ENCODE data around the gene CD80. TPM values are rescaled to one million over a fixed set of nuclear protein-coding genes. Genes with fewer than 3 reads are reported as not detected.

The CD80 gene
- total and polyA plus RNA-seq, 2 of the 8 experiments (the other 6 are each of a cell fraction or from before 2014, with no cell fraction given): 0.11 TPM; not detected in 1

DNA sequence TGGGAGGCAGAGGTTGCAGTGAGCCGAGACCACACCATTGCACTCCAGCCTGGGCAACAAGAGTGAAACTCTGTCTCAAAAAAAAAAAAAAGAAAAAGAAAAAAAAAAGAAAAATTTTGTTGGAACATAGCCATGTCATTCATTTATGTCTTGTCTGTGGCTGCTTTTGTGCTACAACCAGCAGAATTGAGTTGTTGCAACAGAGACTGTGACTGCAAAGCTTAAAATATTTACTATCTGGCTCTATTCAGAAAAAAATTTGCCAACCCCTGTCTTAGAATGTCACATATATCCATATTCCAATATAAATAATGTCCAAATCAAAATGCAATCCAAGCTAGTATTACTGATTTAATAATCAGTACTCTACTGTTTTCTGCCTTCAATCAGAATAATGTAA is 25.1 kb downstream of the CD80 start:
- H2AFZ ChIP-seq (ENCODE audit: low read length): no peak overlapping the region
- no peak overlapping the region for H3K23ac ChIP-seq (ENCODE audit: insufficient read length)
- no peak overlapping the region for H2BK5ac ChIP-seq (ENCODE audit: low read depth, low read length)
- H3K23me2 ChIP-seq (ENCODE audit: low read depth, low read length): no peaks in the 10 kb centered on the region
- H3K9me3 ChIP-seq (ENCODE audit: insufficient read depth in 2 of 2, low read depth in 1 of 2, low read length in 1 of 2): no peaks in the 10 kb centered on the region
- FAIRE-seq (no peak), DNase-seq (ENCODE audit: low read depth in 1 of 2, low spot score in 2 of 2) (no peak)
- ChIA-PET POLR2A (ENCODE audit: partially characterized antibody) (interaction anchor here (1.8 kb wide), 1 partner anchor 10 kb away, joined by 9 read pairs; no protein-coding TSS in a partner anchor), CTCF (ENCODE audit: partially characterized antibody) (interaction anchor here (1.3 kb wide), 1 partner anchor 147 kb away, joined by 5 read pairs; no protein-coding TSS in a partner anchor)
- no peak overlapping the region for H2AK5ac ChIP-seq (ENCODE audit: low read depth, low read length)
- no peaks in the 10 kb centered on the region for H3K36me3 ChIP-seq (ENCODE audit: control insufficient read depth in 2 of 4, insufficient read depth in 4 of 4, low read length in 3 of 4)
- no peaks in the 10 kb centered on the region for H3K79me1 ChIP-seq (ENCODE audit: low read depth, low read length)
- no peak overlapping the region for H3K18ac ChIP-seq (ENCODE audit: extremely low read depth, low read length)
- no peak overlapping the region for H4K8ac ChIP-seq (ENCODE audit: extremely low read depth, insufficient read depth, low read length)
- H3K14ac ChIP-seq (ENCODE audit: insufficient read length): no peak overlapping the region
- H2BK15ac ChIP-seq (ENCODE audit: low read length): no peak overlapping the region
- no peak overlapping the region for H3K9ac ChIP-seq (replicated peaks in 1 of 4; ENCODE audit: extremely low read depth in 1 of 4, low read depth in 3 of 4, low read length in 3 of 4)
- no peak overlapping the region for H3K27ac ChIP-seq (ENCODE audit: low read depth, low read length)
- no peak overlapping the region for H4K5ac ChIP-seq (ENCODE audit: insufficient read length, low read depth, low read length)
- H2BK12ac ChIP-seq (ENCODE audit: low read depth, low read length): no peak overlapping the region
- TF ChIP-seq TCF12 (IDR thresholded peaks at IDR 0.05; ENCODE audit: low read depth, low read length): no peak
- TF ChIP-seq KDM4A (IDR thresholded peaks at IDR 0.05; ENCODE audit: low read depth, low read length, severe bottlenecking): no peak
- TF ChIP-seq, protein P1, sequence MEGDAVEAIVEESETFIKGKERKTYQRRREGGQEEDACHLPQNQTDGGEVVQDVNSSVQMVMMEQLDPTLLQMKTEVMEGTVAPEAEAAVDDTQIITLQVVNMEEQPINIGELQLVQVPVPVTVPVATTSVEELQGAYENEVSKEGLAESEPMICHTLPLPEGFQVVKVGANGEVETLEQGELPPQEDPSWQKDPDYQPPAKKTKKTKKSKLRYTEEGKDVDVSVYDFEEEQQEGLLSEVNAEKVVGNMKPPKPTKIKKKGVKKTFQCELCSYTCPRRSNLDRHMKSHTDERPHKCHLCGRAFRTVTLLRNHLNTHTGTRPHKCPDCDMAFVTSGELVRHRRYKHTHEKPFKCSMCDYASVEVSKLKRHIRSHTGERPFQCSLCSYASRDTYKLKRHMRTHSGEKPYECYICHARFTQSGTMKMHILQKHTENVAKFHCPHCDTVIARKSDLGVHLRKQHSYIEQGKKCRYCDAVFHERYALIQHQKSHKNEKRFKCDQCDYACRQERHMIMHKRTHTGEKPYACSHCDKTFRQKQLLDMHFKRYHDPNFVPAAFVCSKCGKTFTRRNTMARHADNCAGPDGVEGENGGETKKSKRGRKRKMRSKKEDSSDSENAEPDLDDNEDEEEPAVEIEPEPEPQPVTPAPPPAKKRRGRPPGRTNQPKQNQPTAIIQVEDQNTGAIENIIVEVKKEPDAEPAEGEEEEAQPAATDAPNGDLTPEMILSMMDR (IDR thresholded peaks at IDR 0.05; ENCODE audit: control extremely low read depth in 1 of 3, insufficient read depth in 1 of 3, low read depth in 1 of 3, low read length in 3 of 3): no peak
- no peak overlapping the region for H4K91ac ChIP-seq (replicated peaks; ENCODE audit: insufficient read length, low read length)
- no peak overlapping the region for H3K4ac ChIP-seq (replicated peaks; ENCODE audit: insufficient read length, low read depth, low read length)
- H3K79me2 ChIP-seq (ENCODE audit: control insufficient read depth in 1 of 2, insufficient read depth in 2 of 2, low read length in 2 of 2): no peaks in the 10 kb centered on the region
- no peaks in the 10 kb centered on the region for H3K27me3 ChIP-seq (replicated peaks in 1 of 4; ENCODE audit: control insufficient read depth in 3 of 4, extremely low read depth in 1 of 4, insufficient read depth in 3 of 4, low read length in 3 of 4)
- 100% methylated on average over 1 of the region's 1 CpG; no CpG with 5 or more reads in 1 of the 2 experiments for WGBS, 2 experiments (ENCODE audit: extremely low coverage in 1 of 2, insufficient coverage in 1 of 2, insufficient read length in 1 of 2, insufficient replicate concordance in 2 of 2, low coverage in 1 of 2, low lambda C conversion rate in 2 of 2, missing lambda C conversion rate in 1 of 2)
- no peak overlapping the region for H3K4me2 ChIP-seq (ENCODE audit: insufficient read depth in 1 of 2, low read depth in 2 of 2, low read length in 2 of 2)
- no peak overlapping the region for H2BK20ac ChIP-seq (ENCODE audit: low read length)
- no peaks in the 10 kb centered on the region for H3K4me1 ChIP-seq (replicated peaks in 1 of 4; ENCODE audit: control insufficient read depth in 3 of 4, insufficient read depth in 4 of 4, low read length in 3 of 4)
- no peak overlapping the region for H2BK120ac ChIP-seq (replicated peaks; ENCODE audit: low read depth, low read length)
- no peak overlapping the region for H3K4me3 ChIP-seq (ENCODE audit: extremely low read depth in 1 of 4, insufficient read depth in 2 of 4, low read depth in 3 of 4, low read length in 4 of 4)
- no peaks in the 10 kb centered on the region for H4K20me1 ChIP-seq (replicated peaks in 1 of 2; ENCODE audit: control insufficient read depth in 1 of 2, insufficient read depth in 2 of 2, low read length in 2 of 2)
- H3K56ac ChIP-seq (replicated peaks; ENCODE audit: insufficient read length, low read depth, low read length): no peak overlapping the region
